ENCODE measurements around the gene LHX3. TPM values are rescaled to one million over a fixed set of nuclear protein-coding genes. Genes with fewer than 3 reads are reported as not detected.

LHX3 gene
- total RNA-seq, 1 donor: not detected

DNA sequence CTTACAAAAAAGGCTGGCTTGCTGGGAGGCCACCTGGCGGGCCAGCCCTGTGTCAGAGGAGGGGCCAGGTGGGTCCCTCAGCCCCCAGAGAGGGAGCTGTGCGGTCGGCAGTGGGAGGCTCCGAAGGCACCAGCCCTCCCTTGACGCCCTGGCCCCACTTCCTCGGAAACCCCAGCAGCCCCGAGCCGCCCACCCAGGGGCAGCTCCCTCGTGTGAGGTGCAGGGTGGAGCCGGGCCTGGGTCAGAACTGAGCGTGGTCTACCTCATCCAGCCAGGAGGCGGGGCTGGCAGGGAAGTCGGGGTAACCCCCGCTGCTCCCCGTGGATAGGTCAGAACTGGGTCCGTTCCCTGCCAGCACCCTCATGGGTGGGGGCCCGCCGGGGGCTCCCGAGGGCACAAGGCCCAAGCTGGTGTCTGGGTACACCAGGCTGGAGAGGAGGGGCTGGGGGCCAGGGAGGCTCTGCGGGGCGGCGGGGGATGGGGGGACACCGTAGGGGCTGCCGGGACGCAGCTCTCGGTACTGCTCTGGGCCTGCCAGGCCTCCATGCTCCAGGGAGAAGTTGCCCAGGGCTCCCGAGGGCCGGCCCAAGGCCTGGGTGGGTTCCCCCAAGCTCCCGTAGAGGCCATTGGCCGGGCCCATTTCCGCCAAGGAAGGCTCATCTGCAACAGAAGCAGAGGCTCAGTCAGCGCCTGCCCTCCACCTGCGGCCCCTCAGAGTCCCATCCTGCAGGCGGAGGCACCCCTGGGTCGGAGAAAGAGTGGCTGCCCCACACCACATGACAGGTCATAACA is 7.6 kb downstream of the LHX3 start:
- H3K4me3 ChIP-seq (ENCODE audit: low read depth, low read length): no peak overlapping the region
- no peak for DNase-seq (ENCODE audit: low read depth)
- no peak for TF ChIP-seq CTCF (IDR thresholded peaks at IDR 0.05; ENCODE audit: insufficient read depth, low read length)

GRCh38 chr9:136196404-136197083 is 8.4 kb downstream of the LHX3 start:
- no peak for DNase-seq (ENCODE audit: low read depth)
- H3K4me3 ChIP-seq (ENCODE audit: low read depth, low read length): no peak overlapping the region
- no peak for TF ChIP-seq CTCF (IDR thresholded peaks at IDR 0.05; ENCODE audit: insufficient read depth, low read length)

DNA sequence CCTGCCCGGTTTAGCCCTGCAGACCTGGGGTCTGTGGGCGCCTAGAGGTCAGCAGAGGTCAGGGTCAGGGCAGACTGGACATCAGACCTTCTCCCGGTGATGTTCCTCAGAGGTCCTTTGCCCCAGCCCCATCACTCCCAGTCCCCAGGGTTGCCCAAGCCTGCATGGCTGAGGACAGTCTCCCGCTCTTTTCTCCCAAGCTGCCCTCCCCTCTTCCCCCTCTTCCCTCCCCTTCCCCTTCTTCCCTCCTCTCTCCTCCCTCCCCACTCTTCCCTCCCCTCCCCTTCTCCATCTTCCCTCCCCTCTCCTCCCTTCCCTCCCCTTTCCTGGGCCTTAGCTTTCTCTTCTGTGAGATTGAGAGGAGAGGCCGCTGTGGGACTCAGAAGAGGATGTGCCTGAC is 10.4 kb downstream of the LHX3 start:
- DNase-seq (ENCODE audit: low read depth): no peak
- no peak for TF ChIP-seq CTCF (IDR thresholded peaks at IDR 0.05; ENCODE audit: insufficient read depth, low read length)
- no peak overlapping the region for H3K4me3 ChIP-seq (ENCODE audit: low read depth, low read length)

DNA sequence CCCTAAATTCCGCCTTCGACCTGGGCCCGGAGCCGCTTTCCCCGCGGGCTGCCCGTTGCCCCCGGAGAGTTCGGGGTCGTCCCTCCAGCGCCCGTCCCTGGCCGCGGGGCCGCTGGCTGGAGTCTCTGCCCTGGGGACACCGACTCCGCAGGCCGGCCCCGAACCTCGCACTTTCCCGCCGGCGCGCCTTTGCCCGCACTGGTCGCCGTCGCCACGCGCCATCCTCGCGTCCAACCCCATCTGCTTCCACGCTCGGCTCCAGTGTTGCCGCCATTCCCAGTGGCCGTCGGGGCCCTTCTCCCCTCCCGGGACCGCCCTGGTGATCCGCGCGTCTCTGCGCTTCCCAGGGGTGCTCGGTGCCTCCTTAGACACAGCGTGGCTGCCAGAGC is 11.0 kb downstream of the LHX3 start:
- H3K4me3 ChIP-seq (ENCODE audit: low read depth, low read length): no peak overlapping the region
- no peak for DNase-seq (ENCODE audit: low read depth)
- TF ChIP-seq CTCF (IDR thresholded peaks at IDR 0.05; ENCODE audit: insufficient read depth, low read length): no peak

- no peak overlapping the region for H3K4me3 ChIP-seq (ENCODE audit: low read depth, low read length)
- TF ChIP-seq CTCF (IDR thresholded peaks at IDR 0.05; ENCODE audit: insufficient read depth, low read length): no peak
- DNase-seq (ENCODE audit: low read depth): no peak
Measured at GRCh38 chr9:136193127-136193890, 11.6 kb downstream of the LHX3 start.

GRCh38 chr9:136192289-136193126 is 12.4 kb downstream of the LHX3 start:
- DNase-seq (ENCODE audit: low read depth): peak; percentile 14
- no peak for TF ChIP-seq CTCF (IDR thresholded peaks at IDR 0.05; ENCODE audit: insufficient read depth, low read length)
- H3K4me3 ChIP-seq (ENCODE audit: low read depth, low read length): no peak overlapping the region
